GM19023 (cell line): ENCODE results near the gene SEC16A.

Source experiments
- ATAC-seq: cut with Tn5 transposase; IDR thresholded peaks from one replicate; pipeline ENCODE4 v1.9.1; 2021; ENCODE audit warnings: mild to moderate bottlenecking, moderate library complexity; ENCODE audit not compliant: unreplicated experiment

SEC16A gene

GRCh38 chr9:136467766-136468165, 15.1 kb downstream of the SEC16A start:
- ATAC-seq, result no peak

DNA sequence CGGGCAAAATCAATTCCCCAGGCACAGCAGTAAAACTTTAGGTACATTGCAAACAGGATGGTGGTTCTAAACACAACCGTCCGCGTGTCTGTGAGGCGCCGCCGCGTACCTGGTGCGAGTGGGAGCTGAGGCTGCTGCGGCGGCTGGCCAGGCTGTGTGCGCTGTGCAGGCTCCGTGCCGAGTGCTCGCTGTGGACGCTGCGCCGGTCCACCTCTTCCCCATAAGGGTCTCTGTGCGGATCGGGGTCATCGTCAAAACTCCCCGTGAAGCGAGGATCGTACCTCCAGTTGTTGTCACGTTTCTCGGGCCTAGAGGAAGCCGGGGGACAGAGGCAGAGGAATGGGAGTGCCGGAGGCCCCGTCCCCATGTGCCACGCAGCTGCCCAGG, 16.7 kb downstream of the SEC16A start:
- ATAC-seq, result no peak

- no peak for ATAC-seq
Measured at GRCh38 chr9:136465500-136466154, 17.2 kb downstream of the SEC16A start.

- no peak for ATAC-seq
Measured at GRCh38 chr9:136464241-136464640, 18.6 kb downstream of the SEC16A start.

- no peak for ATAC-seq
Measured at GRCh38 chr9:136463578-136463977, 19.3 kb downstream of the SEC16A start.

DNA sequence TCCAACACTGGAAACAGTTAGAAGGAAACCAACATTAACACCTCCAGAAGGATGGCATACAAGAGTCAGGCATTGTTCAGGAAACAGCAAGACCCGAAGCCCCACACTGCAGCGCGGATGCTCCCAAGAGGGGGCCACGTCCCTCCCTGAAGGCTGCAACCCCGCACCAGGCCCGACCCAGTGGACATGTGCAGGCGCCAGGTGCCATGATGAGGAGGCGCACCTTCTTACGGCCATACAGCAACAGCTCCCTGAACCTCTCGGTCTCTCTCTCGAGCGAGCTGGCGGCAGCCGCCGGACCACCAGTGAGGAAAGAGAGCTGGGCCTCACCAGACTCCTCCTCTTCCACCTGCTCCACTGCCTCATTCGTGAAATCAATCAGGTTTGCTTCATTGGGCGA, 20.2 kb downstream of the SEC16A start:
- ATAC-seq, result no peak

DNA sequence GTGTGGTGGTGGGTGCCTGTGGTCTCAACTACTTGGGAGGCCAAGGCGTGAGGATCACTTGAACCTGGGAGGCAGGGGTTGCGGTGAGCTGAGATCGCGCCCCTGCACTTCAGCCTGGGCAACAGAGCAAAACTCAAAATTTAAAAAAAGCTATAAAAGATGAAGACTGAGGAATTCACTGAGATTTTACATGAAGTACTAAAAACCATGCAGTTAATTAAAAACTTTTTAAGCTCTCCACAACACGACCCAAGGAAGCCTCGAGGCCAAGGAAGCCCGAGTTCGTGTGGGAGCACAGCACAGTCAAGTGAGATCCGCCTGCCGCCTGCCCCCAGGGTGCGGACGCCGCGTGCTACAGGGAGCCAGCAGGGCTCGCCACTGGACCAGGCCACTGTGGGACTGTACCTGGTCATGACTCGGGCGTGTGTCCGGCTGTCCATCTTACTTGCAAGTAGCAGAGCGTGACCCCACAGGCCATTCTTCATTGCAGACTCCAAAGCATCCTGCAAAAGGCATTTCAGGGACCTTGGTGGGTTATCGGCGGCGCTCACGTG, 22.0 kb downstream of the SEC16A start:
- no peak for ATAC-seq

GRCh38 chr9:136459425-136459824, 23.4 kb downstream of the SEC16A start:
- ATAC-seq, result no peak

GRCh38 chr9:136457326-136457725, 25.5 kb downstream of the SEC16A start:
- ATAC-seq, result no peak

DNA sequence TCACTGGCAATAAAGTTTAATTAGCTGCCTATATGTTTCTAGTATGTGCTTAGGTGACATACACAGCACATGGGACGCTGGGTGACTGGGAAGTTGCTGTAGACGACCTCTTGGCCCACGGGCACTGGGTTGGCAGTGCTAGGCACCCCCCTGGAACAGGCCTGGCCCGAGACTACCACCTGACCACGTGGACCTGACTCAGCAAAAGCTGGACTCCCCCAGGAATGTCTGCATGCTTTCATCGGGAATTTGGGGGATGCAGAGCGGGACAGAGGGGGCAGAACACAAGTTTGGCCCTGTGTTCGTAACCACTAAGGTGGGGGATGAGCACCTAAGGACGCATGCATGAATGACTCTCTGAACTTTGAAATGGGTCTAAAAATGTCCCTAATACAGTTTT, 26.6 kb downstream of the SEC16A start:
- no peak for ATAC-seq

DNA sequence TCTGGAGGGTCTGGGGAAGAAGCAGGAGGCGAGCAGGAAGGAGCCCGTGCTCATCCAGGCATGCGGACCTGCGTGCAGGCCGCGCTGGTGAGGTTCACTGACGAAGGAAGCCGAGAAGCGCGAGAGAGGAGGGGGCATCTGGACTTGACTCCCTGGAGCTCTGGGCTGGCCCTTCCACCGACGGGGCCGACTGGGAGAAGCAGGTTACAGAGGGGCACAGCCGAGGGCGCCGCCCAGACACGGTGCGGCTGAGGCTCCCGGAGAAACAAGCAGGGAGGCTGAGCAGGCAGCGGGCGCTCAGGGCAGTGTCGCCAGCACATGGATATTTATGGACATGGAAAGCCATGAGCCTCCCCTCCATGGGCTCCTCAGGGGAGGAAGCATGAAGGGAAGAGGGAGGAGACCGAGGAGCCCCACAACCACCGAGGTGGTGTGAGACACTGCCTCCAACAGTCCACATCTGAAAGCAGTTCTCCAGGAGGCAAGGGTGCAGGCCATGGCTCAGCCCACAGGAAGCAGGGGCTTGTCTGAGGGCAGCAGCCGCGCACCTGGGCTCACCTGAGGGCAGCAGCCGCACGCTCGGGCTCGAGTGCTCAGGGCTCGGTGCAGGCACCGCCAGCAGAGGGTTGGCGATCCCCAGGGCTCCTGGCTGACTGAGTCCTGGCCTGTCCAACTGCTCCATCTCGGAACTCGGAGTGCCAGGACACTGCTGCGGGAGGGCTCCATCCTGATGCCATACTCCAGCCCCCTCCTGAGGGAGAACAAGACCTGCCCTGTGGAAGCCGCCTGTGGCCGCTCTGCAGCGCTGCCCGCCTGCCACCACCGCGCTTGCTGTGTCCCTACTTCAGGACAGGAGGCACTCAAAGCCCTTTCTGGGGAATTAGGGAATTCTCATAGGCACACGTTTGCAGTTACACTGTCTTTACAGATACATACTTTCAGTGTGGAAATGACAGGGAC, 27.5 kb downstream of the SEC16A start:
- no peak for ATAC-seq

GRCh38 chr9:136454026-136454796, 28.6 kb downstream of the SEC16A start:
- no peak for ATAC-seq

- no peak for ATAC-seq
Measured at GRCh38 chr9:136453326-136453725, 29.5 kb downstream of the SEC16A start.

DNA sequence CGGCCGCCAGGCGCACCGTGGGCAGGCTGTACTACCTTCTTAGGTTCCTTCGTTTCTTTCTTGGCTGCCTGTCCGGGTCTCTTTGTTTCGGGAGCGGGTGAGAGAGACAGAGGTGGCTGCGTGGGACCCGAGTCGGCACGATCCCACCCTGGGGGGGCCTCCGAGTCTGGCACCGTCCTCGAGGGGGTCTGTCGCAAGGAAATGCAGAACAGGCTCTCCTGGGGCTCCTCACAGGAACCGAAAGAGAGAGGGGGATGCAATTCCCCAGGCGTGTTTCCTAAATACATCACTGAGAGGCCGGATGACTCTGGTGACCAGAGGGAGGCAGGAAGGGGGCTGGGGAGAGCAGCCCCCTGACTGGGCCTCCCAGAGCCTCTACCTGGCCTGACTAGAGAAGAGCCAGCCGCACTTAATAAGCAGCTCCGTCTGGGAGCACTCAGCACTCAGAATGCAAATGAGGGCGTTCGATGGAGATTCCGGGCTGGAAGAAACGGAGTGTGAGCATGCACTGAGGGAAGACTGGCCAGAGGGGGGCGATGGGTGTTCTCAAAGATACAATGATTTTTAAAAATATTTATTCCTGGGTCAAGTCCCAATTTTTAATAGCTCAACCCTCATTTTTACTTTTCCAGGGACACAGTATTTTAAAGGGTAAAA, 31.5 kb downstream of the SEC16A start:
- ATAC-seq, result no peak

- ATAC-seq, result no peak
Measured at GRCh38 chr9:136448655-136449054, 34.2 kb downstream of the SEC16A start.

- ATAC-seq, result no peak
Measured at GRCh38 chr9:136447173-136447778, 35.6 kb downstream of the SEC16A start.

- ATAC-seq, result no peak
Measured at GRCh38 chr9:136445799-136446198, 37.0 kb downstream of the SEC16A start.

GRCh38 chr9:136444102-136444501, 38.7 kb downstream of the SEC16A start:
- no peak for ATAC-seq

DNA sequence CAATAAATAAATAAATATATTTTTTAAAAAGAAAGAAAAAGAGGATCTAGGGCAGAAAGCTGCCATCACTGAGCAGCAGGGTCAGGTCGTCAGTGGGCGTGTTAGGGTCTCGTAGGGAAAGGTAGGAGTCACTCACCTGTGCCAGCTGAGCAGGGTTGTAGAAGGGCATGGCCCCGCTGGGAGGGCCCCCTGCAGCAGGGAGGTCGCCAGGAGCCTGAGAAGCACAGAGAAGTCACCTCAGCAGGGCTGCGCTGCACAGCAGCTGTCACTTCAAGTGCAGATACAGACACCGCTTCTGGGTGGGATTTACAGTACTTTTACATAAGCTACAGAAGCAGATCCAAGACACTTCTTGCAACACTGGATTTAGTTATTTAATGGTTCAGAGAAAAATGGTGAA, 39.2 kb downstream of the SEC16A start:
- ATAC-seq, result no peak

DNA sequence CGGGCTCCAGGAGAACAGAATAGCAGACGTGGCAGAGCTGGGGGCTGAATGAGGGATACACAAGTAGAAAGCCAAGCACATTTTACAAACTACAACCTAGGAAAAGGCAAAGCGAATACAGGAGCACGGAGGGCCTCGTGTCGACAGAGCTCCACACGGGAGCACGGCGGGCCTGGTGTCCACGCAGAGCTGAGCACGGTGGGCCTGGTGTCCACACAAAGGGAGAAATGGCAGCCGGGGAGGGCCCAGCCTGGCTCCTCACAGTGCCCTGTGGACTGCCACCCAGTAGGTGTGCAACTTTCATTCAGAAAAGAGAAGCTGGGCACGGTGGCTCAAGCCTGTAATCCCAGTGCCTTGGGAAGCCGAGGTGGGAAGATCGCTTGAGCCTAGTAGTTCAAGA, 39.8 kb downstream of the SEC16A start:
- no peak for ATAC-seq
